GM19438 (cell line): ENCODE results near the gene PLAAT3.
"Not testable (repeated sequence)": the region's sequence is repeated elsewhere in the genome, so short reads cannot be mapped to it uniquely, and the experiment has no call there.

Source experiments
- ATAC-seq: cut with Tn5 transposase; IDR thresholded peaks from one replicate; pipeline ENCODE4 v1.9.1; 2021; ENCODE audit warnings: low read depth; ENCODE audit not compliant: unreplicated experiment

Gene PLAAT3

DNA sequence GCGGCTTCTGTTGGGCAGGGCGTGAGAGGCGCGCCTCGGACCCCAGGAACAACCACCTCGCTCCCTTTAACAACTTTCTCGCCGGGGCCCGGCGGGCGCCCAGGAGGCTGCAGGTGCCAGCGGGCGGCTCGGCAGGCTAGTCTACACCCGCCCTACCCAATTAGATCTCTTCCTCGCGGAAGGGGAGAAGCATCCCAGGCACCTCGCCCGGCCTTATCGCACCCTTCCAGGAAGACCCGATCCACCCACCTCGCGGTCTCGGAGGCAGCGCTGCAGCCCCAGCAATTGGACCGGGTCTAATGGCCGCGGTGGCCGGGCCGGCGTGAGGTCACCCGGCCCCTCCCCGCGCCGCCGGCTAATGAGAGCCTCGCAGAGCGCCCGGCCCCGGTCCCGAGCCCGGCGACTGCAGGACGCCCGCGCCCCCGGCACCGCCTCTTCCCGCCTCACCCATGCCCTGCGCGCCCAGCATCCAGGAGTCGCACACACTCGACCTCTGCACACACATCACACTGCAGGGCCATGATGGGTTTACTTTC is at the start of gene PLAAT3:
TSS of gene PLAAT3 (minus strand) at position 298 of the 536 bp plus-strand sequence. CDS start 419 bp downstream, outside the sequence.
- peak; percentile 58 for ATAC-seq

DNA sequence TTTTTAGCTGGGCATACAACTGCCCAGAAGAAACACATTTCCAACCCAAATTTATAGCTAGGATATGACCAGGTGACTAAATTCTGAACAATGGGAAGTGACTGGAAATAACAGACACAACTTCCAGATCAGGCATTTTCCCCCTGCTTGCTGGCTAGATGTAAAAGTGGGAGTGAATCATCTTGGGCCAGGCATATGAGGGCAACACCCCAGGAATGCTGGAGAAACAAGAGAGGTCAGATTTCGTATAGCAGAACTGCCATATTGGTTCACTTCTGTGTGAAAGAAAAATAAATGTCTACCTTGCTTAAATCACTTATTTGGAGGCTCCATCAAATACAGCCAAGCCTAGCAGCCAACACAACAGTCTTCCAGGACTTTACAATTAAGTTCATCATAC is 49.6 kb upstream of the PLAAT3 start:
- no peak for ATAC-seq

GRCh38 chr11:63660972-63661371 is 46.7 kb upstream of the PLAAT3 start:
- no peak for ATAC-seq

DNA sequence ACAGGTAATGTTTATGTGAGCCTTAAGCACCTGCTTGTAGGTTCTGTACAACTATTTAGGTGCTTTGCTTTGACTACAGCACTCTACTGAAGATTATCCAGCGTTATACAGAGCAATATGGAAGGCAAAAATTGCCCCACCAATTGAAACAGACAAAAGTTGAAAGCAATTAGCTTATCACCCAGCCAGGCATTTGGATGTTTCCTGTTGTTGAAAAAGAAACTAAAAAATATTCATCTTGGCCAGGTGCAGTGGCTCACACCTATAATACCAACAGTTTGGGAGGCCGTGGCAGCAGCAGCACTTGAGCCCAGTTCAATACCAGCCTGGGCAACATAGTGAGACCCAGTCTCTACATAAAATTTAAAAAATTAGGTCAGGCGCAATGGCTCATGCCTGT is 38.4 kb upstream of the PLAAT3 start:
- no peak for ATAC-seq

GRCh38 chr11:63643205-63643604 is 29.0 kb upstream of the PLAAT3 start:
- ATAC-seq = no peak

DNA sequence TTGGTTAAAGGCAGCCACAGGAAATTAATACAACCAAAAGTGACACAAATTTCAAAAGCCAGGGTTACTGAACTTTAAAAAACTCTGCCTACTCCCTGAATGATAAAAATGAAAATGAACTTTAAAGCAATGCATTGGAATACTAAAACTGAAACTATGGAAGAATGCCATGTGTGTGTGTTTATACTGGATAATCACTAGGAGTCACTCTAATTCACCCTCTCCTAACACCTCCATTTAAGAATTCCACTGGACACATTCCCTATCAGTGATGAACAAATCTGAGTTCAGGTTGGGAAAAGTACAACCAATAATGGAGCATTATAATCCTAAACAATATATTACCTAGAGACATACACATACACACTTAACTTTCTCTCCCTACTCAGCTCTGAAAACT is 27.5 kb upstream of the PLAAT3 start:
- ATAC-seq = no peak

DNA sequence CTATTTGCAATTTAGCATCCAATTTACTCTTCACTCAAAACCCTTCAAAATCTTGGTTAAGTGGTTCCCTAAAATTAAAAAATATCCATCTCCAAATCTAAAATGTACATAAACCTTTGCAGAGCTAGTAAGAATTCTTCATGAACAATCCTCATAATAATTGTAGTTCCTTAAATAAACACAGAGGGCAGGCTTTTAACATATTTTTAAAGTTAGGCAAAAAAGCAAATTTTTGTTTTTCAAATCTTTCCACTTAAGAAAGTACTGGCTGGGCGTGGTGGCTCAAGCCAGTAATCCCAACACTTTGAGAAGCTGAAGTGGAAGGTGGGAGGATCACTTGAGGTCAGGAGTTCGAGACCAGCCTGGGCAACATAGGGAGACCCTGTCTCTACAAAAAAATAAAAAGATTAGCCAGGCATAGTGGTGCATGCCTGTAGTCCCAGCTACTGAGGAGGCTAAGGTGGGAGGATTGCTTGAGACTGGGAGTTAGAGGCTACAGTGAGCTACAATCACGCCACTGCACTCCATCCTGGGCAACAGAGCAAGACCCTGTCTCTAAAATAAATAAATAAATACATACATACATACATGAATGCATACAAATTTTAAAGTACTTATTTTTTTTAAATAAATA is 25.1 kb upstream of the PLAAT3 start:
- ATAC-seq = no peak

GRCh38 chr11:63638436-63638835 is 24.2 kb upstream of the PLAAT3 start:
- not testable (repeated sequence) for ATAC-seq

DNA sequence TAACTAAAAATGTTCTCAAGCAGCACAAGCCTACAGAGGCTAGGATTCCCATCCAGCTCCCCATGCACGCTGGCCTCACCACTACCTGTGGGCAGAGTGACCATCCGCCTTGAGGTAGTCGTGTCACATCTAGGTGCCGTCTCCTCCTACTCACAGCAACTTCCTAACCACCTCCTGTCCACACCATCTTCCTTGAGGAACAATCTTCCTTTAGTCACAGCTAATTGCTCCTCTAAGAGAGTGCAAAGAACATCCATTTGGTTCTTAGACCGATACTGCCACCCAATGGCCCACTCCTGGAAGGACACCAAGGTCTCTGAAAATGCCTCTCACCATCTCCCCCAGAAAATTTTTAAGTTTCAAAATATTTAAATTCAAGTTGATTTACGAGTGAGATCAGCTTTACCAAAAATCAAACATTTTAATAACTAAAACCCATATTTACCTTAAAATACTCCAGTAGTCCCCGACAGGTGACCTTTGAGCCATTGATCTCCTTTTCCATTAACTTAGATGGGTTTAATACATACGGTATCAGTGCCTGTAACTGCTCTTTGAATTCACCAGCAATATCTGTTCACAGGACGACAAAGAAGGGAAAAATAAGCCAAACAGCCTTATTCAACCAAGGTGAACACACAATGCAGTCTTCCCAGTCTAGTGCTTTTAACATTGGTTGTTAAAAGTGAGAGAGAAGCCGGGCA is 21.7 kb upstream of the PLAAT3 start:
- no peak for ATAC-seq

- no peak for ATAC-seq
Observed at GRCh38 chr11:63629426-63629825, 15.2 kb upstream of the PLAAT3 start.

DNA sequence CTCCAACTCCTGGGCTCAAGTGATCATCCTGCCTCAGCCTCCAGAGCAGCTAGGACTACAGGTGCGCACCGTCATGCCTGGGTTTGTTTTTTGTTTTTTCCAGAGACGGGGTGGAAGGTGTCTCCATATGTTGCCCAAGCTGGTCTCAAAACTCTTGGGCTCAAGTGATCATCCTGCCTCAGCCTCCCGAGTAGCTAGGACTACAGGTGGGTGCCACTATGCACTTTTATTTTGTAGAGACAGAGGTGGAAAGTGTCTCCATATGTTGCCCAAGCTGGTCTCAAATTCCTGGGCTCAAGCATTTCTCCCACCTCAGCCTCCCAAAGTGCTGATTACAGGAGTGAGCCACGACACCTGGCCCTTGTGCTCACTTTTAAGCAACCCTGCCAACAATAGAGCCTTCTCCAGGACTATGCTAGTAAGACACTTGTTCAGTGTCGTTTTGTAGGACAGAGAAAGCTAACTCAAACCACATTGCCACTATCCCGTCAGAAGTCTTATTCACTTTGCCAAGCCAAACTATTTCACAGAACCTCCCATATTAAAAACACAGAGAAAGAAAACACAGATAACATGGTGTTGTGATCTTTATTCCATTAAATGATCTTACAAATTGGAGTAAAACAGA is 9.4 kb upstream of the PLAAT3 start:
- no peak for ATAC-seq

DNA sequence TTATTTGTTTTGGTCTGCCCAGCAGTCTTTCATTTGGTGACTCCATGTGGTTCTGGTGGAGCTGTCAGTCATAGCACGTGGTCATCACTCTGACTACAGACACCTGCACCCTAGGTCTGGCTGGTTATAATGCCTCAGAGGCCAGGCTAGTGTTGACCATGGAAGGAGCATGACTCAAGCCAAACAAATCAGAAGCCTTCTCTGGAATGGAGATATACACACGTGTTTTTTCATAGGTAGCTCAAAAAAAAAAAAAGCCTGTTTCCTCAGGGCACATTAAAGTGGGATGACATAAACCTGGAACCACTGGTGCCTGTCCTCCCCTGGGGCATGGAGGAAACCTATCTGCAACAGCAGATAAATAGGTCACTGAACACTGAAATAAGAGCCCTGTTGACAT is 8.1 kb upstream of the PLAAT3 start:
- ATAC-seq = no peak

- ATAC-seq = no peak
Observed at GRCh38 chr11:63621071-63621470, 6.8 kb upstream of the PLAAT3 start.

- no peak for ATAC-seq
Observed at GRCh38 chr11:63619967-63620366, 5.7 kb upstream of the PLAAT3 start.

DNA sequence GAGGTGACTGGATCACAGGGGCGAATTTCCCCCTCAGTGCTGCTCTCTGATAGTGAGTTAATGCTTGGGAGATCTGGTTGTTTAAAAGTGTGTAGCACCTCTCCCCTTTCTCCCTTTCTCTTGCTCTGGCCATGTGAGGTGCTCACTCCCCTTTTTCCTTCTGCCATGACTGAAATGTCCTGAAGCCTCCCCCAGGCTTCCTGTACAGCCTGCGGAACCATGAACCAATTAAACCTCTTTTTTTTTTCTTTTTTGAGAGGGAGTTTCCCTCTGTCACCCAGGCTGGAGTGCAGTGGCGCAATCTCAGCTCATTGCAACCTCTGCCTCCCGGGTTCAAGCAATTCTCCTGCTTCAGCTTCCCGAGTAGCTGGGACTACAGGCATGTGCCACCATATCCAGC is 3.5 kb upstream of the PLAAT3 start:
- ATAC-seq = not testable (repeated sequence)

GRCh38 chr11:63616953-63617352 is 2.7 kb upstream of the PLAAT3 start:
- ATAC-seq = no peak

- peak; percentile 43 for ATAC-seq
Observed at GRCh38 chr11:63613517-63614135, 607 bp downstream of the PLAAT3 start.

- ATAC-seq = no peak
Observed at GRCh38 chr11:63612181-63612580, 2.1 kb downstream of the PLAAT3 start.

- ATAC-seq = no peak
Observed at GRCh38 chr11:63611395-63611747, 2.9 kb downstream of the PLAAT3 start.

- no peak for ATAC-seq
Observed at GRCh38 chr11:63610604-63611394, 3.4 kb downstream of the PLAAT3 start.
